Measurements from ENCODE around the gene ELANE.
A peak's percentile ranks its signal among the peaks of the same experiment; 100 is the strongest.

Gene ELANE

GRCh38 chr19:852136-853013 lies at the start of gene ELANE:
TSS of gene ELANE (plus strand) at chr19:852303. CDS start at chr19:852329, 26 bp downstream.
- H3K4me1 Mint-ChIP-seq: no peaks in the 10 kb centered on the region
- ATAC-seq (replicated peaks) (no peak), DNase-seq (no peak)
- H3K9me3 Mint-ChIP-seq: no peaks in the 10 kb centered on the region
- no peaks in the 10 kb centered on the region for H3K36me3 Mint-ChIP-seq
- H3K27me3 Mint-ChIP-seq: peaks cover 24 to 46% of the 10 kb centered on the region in 2 donors
- H3K4me3 Mint-ChIP-seq: no peak within 1 kb of the TSS
- H3K27ac Mint-ChIP-seq: no peak within 1 kb of the TSS

- peaks cover 28 to 61% of the 10 kb centered on the region in 2 donors for H3K4me1 Mint-ChIP-seq
- peaks cover 60 to 61% of the 10 kb centered on the region in 2 donors for H3K36me3 Mint-ChIP-seq
- H3K27me3 Mint-ChIP-seq: no peaks in the 10 kb centered on the region
- no peak overlapping the region for H3K4me3 Mint-ChIP-seq
- peak overlapping the region; percentile 84 for H3K27ac Mint-ChIP-seq
- ATAC-seq (replicated peaks) (no peak), DNase-seq (no peak)
- H3K9me3 Mint-ChIP-seq: no peaks in the 10 kb centered on the region
Measured at GRCh38 chr19:802498-803098, 49.5 kb upstream of the ELANE start.

- ATAC-seq (replicated peaks) (no peak), DNase-seq (no peak)
- H3K36me3 Mint-ChIP-seq: peaks cover 65 to 66% of the 10 kb centered on the region in 2 donors
- H3K27me3 Mint-ChIP-seq: no peaks in the 10 kb centered on the region
- peak overlapping the region; percentile 84 for H3K27ac Mint-ChIP-seq
- no peaks in the 10 kb centered on the region for H3K9me3 Mint-ChIP-seq
- H3K4me3 Mint-ChIP-seq: peak overlapping the region in 1 of 2 donors; percentile 41
- peaks cover 32 to 66% of the 10 kb centered on the region in 2 donors for H3K4me1 Mint-ChIP-seq
Measured at GRCh38 chr19:803099-803561, 49.0 kb upstream of the ELANE start.

GRCh38 chr19:803686-804418 lies 48.3 kb upstream of the ELANE start:
- DNase-seq: no peak
- H3K27ac Mint-ChIP-seq: peak overlapping the region; percentile 20
- H3K9me3 Mint-ChIP-seq: no peaks in the 10 kb centered on the region
- H3K36me3 Mint-ChIP-seq: peaks cover 64% of the 10 kb centered on the region in 2 donors
- H3K27me3 Mint-ChIP-seq: no peaks in the 10 kb centered on the region
- H3K4me1 Mint-ChIP-seq: peaks cover 31 to 60% of the 10 kb centered on the region in 2 donors
- H3K4me3 Mint-ChIP-seq: no peak overlapping the region
- no peak for ATAC-seq (replicated peaks)

GRCh38 chr19:804419-805165 lies 47.5 kb upstream of the ELANE start:
- no peak overlapping the region for H3K27ac Mint-ChIP-seq
- H3K4me1 Mint-ChIP-seq: peaks cover 27 to 53% of the 10 kb centered on the region in 2 donors
- ATAC-seq (replicated peaks) (no peak), DNase-seq (no peak)
- no peaks in the 10 kb centered on the region for H3K27me3 Mint-ChIP-seq
- peaks cover 57 to 60% of the 10 kb centered on the region in 2 donors for H3K36me3 Mint-ChIP-seq
- no peak overlapping the region for H3K4me3 Mint-ChIP-seq
- no peaks in the 10 kb centered on the region for H3K9me3 Mint-ChIP-seq

- Mint-ChIP-seq H3K27ac (no peak overlapping the region), H3K36me3 (peaks cover 57 to 60% of the 10 kb centered on the region in 2 donors), H3K4me1 (peaks cover 23 to 47% of the 10 kb centered on the region in 2 donors), H3K9me3 (no peaks in the 10 kb centered on the region), H3K27me3 (no peaks in the 10 kb centered on the region), H3K4me3 (no peak overlapping the region)
- ATAC-seq (replicated peaks) (no peak), DNase-seq (no peak)
Measured at GRCh38 chr19:805166-805551, 46.9 kb upstream of the ELANE start.

- H3K4me1 Mint-ChIP-seq: peaks cover 18 to 40% of the 10 kb centered on the region in 2 donors
- H3K9me3 Mint-ChIP-seq: no peaks in the 10 kb centered on the region
- DNase-seq (no peak), ATAC-seq (replicated peaks) (no peak)
- no peaks in the 10 kb centered on the region for H3K27me3 Mint-ChIP-seq
- H3K36me3 Mint-ChIP-seq: peaks cover 58 to 60% of the 10 kb centered on the region in 2 donors
- no peak overlapping the region for H3K4me3 Mint-ChIP-seq
- no peak overlapping the region for H3K27ac Mint-ChIP-seq
Measured at GRCh38 chr19:805600-806550, 46.2 kb upstream of the ELANE start.

GRCh38 chr19:806815-807421 lies 45.2 kb upstream of the ELANE start:
- H3K4me3 Mint-ChIP-seq: no peak overlapping the region
- DNase-seq: no peak
- peak overlapping the region; percentile 77 for H3K27ac Mint-ChIP-seq
- H3K27me3 Mint-ChIP-seq: no peaks in the 10 kb centered on the region
- H3K9me3 Mint-ChIP-seq: no peaks in the 10 kb centered on the region
- no peak for ATAC-seq (replicated peaks)
- H3K36me3 Mint-ChIP-seq: peaks cover 56 to 61% of the 10 kb centered on the region in 2 donors
- H3K4me1 Mint-ChIP-seq: peaks cover 14 to 31% of the 10 kb centered on the region in 2 donors

- H3K4me1 Mint-ChIP-seq: peaks cover 10 to 22% of the 10 kb centered on the region in 2 donors
- peaks cover 50 to 57% of the 10 kb centered on the region in 2 donors for H3K36me3 Mint-ChIP-seq
- DNase-seq: no peak
- H3K4me3 Mint-ChIP-seq: peak overlapping the region in 1 of 2 donors; percentile 29
- no peaks in the 10 kb centered on the region for H3K27me3 Mint-ChIP-seq
- H3K9me3 Mint-ChIP-seq: no peaks in the 10 kb centered on the region
- no peak for ATAC-seq (replicated peaks)
- peak overlapping the region; percentile 77 for H3K27ac Mint-ChIP-seq
Measured at GRCh38 chr19:807627-808422, 44.3 kb upstream of the ELANE start.

- Mint-ChIP-seq H3K36me3 (peaks cover 46 to 54% of the 10 kb centered on the region in 2 donors), H3K27ac (no peak overlapping the region), H3K9me3 (no peaks in the 10 kb centered on the region), H3K27me3 (no peaks in the 10 kb centered on the region), H3K4me1 (peaks cover 7 to 17% of the 10 kb centered on the region in 2 donors), H3K4me3 (no peak overlapping the region)
- ATAC-seq (replicated peaks): no peak
- DNase-seq: no peak
Measured at GRCh38 chr19:808423-808775, 43.7 kb upstream of the ELANE start.

GRCh38 chr19:810077-810855 lies 41.8 kb upstream of the ELANE start:
- Mint-ChIP-seq H3K4me1 (peaks cover 11 to 12% of the 10 kb centered on the region in 2 donors), H3K27ac (peak overlapping the region; percentile 65), H3K36me3 (peaks cover 52 to 60% of the 10 kb centered on the region in 2 donors), H3K27me3 (no peaks in the 10 kb centered on the region), H3K9me3 (peaks cover 0 to 2% of the 10 kb centered on the region in 2 donors), H3K4me3 (no peak overlapping the region)
- ATAC-seq (replicated peaks) (no peak), DNase-seq (no peak)

Measured in stimulated activated naive B cell treated with anti-CD40 and anti-IgM and Interleukin-4, amounts not matched to agents 10 μg/mL and 1 μg/mL and 100 μg/mL, for 72 hours (primary cell).